ENCODE data around the gene FARP1.

The FARP1 gene

DNA sequence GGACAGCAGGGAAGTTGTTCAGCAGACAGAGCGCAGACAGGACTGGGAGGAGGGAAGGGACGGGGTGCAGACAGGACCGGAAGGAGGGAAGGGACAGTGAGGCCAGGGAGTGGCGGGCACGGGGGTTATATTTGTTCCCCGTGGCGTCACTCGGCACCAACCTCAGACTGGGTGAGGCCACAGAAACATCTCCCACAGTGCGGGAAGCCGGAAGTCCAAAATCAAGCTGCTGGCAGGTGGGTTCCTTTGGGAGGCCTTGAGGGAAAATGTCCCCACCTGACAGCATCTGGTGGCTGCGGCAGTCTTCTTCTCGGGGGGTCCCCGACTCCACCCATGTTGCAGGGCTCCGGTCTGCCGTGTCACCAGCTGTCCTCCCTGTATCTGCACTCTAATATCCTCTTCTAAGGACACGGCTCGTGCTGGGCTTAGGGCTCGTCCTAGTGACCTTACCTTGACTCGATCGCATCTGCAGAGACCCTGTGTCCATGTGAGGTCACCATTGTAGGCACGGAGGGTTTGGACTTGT, 301.0 kb downstream of the FARP1 start:
- DNase-seq (ENCODE audit: low spot score): no peak

DNA sequence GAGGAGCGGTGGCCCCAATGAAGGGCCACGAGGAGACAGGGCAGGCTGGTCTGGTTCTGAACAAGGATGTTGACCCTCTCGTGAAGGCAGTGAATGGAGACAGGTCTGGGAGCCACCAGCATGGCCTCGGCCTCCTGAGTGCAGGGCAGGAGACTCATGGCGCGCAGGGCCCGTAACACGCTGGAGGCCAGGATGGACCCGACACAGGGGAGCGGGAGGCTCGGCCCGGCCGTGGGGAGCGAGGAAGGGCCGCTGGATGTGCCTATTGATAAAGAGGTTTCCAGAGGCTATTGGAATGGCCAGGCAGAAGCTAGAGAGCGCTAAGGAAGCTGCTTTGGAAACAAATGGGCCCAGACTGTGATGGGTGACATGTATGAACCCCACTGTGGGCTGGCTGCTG, 301.5 kb downstream of the FARP1 start:
- DNase-seq (ENCODE audit: low spot score): no peak

- peak; percentile 79 for DNase-seq (ENCODE audit: low spot score)
These were observed 302.7 kb downstream of the FARP1 start for GRCh38 chr13:98445340-98446233.

- DNase-seq (ENCODE audit: low spot score): no peak
These were observed 303.3 kb downstream of the FARP1 start for GRCh38 chr13:98446234-98446621.

DNA sequence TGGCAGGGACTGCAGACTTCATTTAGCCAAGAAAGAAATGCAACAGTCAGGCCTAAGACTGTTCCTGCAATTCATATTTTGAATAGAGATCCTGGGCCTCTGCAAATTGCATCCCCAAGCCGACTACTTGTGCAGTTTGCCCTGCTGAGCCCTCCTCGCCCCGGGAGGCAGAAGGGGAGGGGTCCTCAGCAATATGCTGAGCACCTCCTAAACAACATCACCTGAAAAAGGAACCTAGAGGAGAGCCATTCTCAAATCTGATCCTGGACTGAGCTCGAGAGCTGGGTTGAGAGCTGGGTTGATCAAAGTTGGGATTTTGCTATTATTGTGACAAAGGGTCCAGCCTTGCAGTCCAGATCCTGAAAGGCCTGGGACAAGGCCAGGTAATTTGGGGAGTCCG, 304.2 kb downstream of the FARP1 start:
- DNase-seq (ENCODE audit: low spot score): no peak

DNA sequence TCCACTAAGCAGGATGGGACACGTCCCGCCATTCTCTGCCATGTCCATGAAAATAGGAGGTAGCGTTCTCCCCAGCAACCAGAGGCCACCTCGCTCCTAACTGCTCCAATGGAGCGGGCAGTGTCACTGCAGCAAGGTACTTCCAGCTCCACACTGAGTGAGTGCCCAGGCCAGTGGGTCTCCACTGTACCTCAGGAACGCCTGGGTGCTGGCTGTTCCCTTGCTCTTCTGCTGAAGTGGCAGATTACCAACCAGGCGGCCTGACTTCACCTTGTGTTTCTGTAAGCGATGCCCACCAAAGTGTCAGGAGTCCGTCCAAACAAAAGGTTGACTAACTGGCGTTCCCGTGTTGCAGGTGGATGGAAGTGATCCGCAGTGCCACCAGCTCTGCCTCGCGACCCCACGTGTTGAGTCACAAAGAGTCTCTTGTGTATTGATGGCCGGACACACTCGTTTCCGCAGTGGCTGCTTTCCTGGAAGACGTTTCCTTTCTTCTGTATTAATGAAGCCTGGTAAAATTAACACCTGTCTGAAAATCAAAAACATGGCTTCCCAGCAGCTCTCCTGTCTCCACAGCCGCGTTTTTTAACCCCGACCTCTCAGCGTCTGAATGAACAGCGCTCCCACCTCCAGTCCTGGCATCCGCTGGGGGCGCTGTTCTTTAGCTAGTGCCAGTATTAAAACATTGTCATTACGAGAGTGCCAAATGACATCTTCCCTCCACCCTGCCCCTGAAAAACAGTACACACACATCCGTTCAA, 305.2 kb downstream of the FARP1 start:
- no peak for DNase-seq (ENCODE audit: low spot score)

GRCh38 chr13:98448642-98448928, 305.7 kb downstream of the FARP1 start:
- no peak for DNase-seq (ENCODE audit: low spot score)

- no peak for DNase-seq (ENCODE audit: low spot score)
These were observed 306.4 kb downstream of the FARP1 start for GRCh38 chr13:98449273-98449672.

- DNase-seq (ENCODE audit: low spot score): no peak
These were observed 307.1 kb downstream of the FARP1 start for GRCh38 chr13:98450026-98450425.

- no peak for DNase-seq (ENCODE audit: low spot score)
These were observed 307.7 kb downstream of the FARP1 start for GRCh38 chr13:98450539-98451111.

DNA sequence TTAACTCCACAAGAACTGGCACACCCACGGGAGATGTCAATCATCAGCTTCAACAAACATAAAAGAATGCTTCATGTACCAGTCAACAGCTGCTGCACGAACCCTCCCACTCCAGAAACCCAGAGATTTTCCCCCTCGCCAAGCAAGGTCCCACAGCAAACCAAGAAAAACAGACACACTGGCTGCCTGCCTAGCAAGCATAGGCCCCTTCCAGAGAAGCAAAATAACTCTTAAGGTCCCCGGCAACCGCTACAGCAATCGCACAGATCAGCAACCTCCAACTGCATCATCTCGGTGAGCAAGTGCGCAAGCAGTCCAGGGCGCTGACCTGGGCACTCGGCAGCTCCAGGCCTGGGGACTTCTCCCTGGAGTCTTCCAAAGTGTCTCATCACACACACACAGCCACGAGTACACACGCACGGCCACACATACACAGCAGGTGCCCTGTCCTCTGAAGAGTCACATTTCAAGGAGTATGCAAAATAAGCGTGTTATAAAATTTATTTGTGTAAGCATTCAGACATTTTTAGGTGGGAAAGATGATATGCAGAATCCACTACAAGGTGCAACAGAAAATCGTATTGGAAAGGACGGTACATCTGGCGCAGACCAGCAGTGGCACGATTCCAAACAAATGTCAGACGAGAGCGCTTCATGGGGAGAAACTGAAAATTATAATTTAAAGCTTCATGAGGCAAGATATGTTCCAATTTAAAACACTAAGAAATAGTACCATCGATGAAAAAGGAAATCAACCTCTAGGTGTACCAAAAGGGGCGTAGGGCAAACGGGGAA, 309.0 kb downstream of the FARP1 start:
- no peak for DNase-seq (ENCODE audit: low spot score)

GRCh38 chr13:98452851-98453843, 310.3 kb downstream of the FARP1 start:
- DNase-seq (ENCODE audit: low spot score): no peak

GRCh38 chr13:98454389-98454881, 311.5 kb downstream of the FARP1 start:
- no peak for DNase-seq (ENCODE audit: low spot score)

DNA sequence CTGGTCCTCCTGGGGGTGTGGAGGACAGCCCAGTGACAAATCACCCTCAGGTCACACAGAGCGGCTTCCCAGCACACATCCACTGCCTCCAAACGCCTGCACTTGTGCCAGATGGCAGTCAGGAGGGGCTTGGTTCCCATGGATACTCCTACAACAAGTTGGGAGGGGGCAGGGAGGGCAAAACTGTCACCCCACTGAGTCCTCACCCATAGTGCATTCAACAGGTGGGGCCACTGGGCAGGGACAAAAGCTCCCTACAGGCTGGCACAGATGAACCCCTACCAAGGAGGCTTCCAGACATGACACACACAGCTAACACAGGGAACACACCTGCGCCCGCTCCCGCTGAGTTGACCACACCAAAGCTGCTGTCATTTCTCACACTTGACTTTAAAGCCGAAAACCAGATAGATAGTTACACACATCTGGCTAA, 313.5 kb downstream of the FARP1 start:
- DNase-seq (ENCODE audit: low spot score): no peak

DNA sequence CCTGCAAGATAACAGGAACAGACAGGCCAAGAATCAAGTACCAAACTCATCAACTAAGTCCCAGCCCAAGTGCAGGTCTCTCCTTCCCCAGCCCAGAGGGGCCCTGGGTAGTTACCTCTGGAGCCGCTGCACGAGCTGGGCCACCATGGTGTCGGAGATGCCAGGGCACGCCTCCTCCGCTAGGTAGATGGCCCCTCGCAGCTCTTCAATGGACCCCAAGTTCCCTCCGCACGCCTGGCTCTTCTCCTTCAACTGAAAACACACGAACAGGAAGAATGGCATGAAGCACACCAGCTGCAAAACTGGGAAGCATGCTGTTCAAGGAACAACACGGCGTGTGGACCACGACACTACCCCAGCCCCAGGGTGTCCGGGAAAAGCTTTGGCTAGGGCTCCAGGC, 314.2 kb downstream of the FARP1 start:
- DNase-seq (ENCODE audit: low spot score): no peak

DNA sequence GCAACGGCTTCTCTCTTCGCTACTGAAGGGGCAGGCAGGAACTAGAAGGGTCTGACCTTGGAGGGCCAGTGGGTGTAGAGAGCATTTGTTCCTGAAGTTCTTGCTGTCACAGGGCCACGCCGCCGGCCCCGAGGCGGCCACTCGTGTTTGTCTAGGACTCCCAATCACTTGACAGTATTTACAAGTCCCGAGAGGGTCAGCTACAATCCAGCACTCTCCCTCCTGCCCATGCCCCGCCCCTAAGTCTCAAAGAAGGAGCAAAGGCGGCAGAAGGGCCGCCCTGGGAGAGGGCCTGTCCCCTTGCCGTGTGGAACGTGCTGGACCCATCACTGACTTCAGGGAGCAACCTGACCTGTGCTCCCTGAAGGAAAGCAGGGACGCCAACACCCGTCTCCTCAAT, 315.5 kb downstream of the FARP1 start:
- DNase-seq (ENCODE audit: low spot score): no peak

- DNase-seq (ENCODE audit: low spot score): no peak
These were observed 316.3 kb downstream of the FARP1 start for GRCh38 chr13:98459171-98459681.

DNA sequence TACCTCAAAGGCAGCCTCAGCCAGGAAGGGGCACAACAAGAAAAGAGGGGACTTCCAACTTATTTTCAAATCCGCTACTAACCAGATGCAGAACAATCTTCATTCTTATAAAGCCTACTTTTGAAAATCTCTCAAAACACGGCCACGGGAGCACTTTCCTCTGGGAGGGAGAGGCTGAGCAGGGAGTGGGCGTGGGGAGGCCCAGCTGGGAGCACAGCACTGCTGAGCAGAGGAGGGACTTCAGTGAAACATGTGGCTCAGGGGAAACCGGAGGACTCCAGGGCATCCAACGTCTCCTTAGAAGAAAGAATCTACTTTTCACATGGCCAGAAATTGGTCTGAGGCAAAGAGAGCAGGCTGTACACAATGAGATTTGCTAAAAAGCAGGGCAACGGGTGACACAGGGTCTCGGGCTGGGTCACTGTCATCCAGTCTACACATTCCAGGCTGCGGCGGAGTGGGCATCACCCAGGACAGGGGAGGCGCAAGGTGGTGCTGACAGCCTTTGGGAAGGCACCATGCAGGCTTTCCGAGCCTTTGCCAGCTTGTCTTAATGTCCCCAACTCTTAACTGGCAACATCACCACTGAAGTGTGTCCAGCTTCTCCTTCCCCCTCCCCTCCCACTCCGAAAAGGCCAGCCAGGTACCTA, 317.0 kb downstream of the FARP1 start:
- DNase-seq (ENCODE audit: low spot score): no peak

GRCh38 chr13:98460516-98460915, 317.6 kb downstream of the FARP1 start:
- no peak for DNase-seq (ENCODE audit: low spot score)
